Activated CD8-positive, alpha-beta memory T cell treated with anti-CD3 and anti-CD28 coated beads, Interleukin-2, amount 50 U/mL, for 4 hours (primary cell): ENCODE results near the gene CTNNA3.
"Not testable (repeated sequence)": the region's sequence is repeated elsewhere in the genome, so short reads cannot be mapped to it uniquely, and the experiment has no call there.

ENCODE experiments used
- DNase-seq: peaks from one replicate; pipeline ENCODE4 v3.0.0-alpha.2; 2020

Gene CTNNA3

GRCh38 chr10:67230680-67231500, 465.1 kb downstream of the CTNNA3 start:
- DNase-seq: not testable (repeated sequence)

- no peak for DNase-seq
These were observed 470.8 kb downstream of the CTNNA3 start for GRCh38 chr10:67225226-67225625.

GRCh38 chr10:67224553-67224952, 471.4 kb downstream of the CTNNA3 start:
- no peak for DNase-seq

GRCh38 chr10:67222934-67223333, 473.1 kb downstream of the CTNNA3 start:
- no peak for DNase-seq

- DNase-seq: no peak
These were observed 474.0 kb downstream of the CTNNA3 start for GRCh38 chr10:67221939-67222494.

- no peak for DNase-seq
These were observed 484.3 kb downstream of the CTNNA3 start for GRCh38 chr10:67211680-67212079.

- DNase-seq: not testable (repeated sequence)
These were observed 488.1 kb downstream of the CTNNA3 start for GRCh38 chr10:67207923-67208322.

GRCh38 chr10:67200913-67201564, 495.0 kb downstream of the CTNNA3 start:
- DNase-seq: no peak

- no peak for DNase-seq
These were observed 520.6 kb downstream of the CTNNA3 start for GRCh38 chr10:67175354-67175753.

- no peak for DNase-seq
These were observed 522.2 kb downstream of the CTNNA3 start for GRCh38 chr10:67173787-67174186.

- no peak for DNase-seq
These were observed 524.0 kb downstream of the CTNNA3 start for GRCh38 chr10:67171970-67172369.

GRCh38 chr10:67156239-67156638, 539.8 kb downstream of the CTNNA3 start:
- DNase-seq: no peak

GRCh38 chr10:67151471-67151870, 544.5 kb downstream of the CTNNA3 start:
- DNase-seq: no peak

GRCh38 chr10:67144530-67144929, 551.5 kb downstream of the CTNNA3 start:
- DNase-seq: no peak

GRCh38 chr10:67141300-67141699, 554.7 kb downstream of the CTNNA3 start:
- DNase-seq: no peak

GRCh38 chr10:67140641-67141040, 555.4 kb downstream of the CTNNA3 start:
- DNase-seq: no peak

- no peak for DNase-seq
These were observed 568.6 kb downstream of the CTNNA3 start for GRCh38 chr10:67127441-67127840.

- no peak for DNase-seq
These were observed 576.3 kb downstream of the CTNNA3 start for GRCh38 chr10:67119651-67120050.

- no peak for DNase-seq
These were observed 580.0 kb downstream of the CTNNA3 start for GRCh38 chr10:67115972-67116371.

- no peak for DNase-seq
These were observed 581.0 kb downstream of the CTNNA3 start for GRCh38 chr10:67114945-67115344.

GRCh38 chr10:67112765-67113164, 583.2 kb downstream of the CTNNA3 start:
- DNase-seq: no peak

GRCh38 chr10:67110286-67110685, 585.7 kb downstream of the CTNNA3 start:
- no peak for DNase-seq

GRCh38 chr10:67107670-67108069, 588.3 kb downstream of the CTNNA3 start:
- no peak for DNase-seq

- no peak for DNase-seq
These were observed 595.0 kb downstream of the CTNNA3 start for GRCh38 chr10:67100951-67101350.
